EL (cell line): Measurements from ENCODE around the gene SPNS2.

Experiments used
- DNase-seq: peaks from one replicate; pipeline ENCODE4 v3.0.0-alpha.2; 2016

SPNS2 gene

GRCh38 chr17:4498461-4499397 is at the start of gene SPNS2:
Gene SPNS2 (plus strand): TSS chr17:4498881. CDS start chr17:4499048, 167 bp downstream.
- DNase-seq, result peak; percentile 44

GRCh38 chr17:4449736-4450135 is 48.9 kb upstream of the SPNS2 start:
- no peak for DNase-seq

GRCh38 chr17:4450710-4451316 is 47.9 kb upstream of the SPNS2 start:
- DNase-seq, result no peak

- DNase-seq, result no peak
Measured at GRCh38 chr17:4453812-4454591, 44.7 kb upstream of the SPNS2 start.

- DNase-seq, result no peak
Measured at GRCh38 chr17:4460661-4461060, 38.0 kb upstream of the SPNS2 start.

- DNase-seq, result no peak
Measured at GRCh38 chr17:4463818-4464476, 34.7 kb upstream of the SPNS2 start.

- DNase-seq, result no peak
Measured at GRCh38 chr17:4465786-4466185, 32.9 kb upstream of the SPNS2 start.

- no peak for DNase-seq
Measured at GRCh38 chr17:4467287-4467686, 31.4 kb upstream of the SPNS2 start.

- no peak for DNase-seq
Measured at GRCh38 chr17:4469552-4469951, 29.1 kb upstream of the SPNS2 start.

GRCh38 chr17:4472286-4472685 is 26.4 kb upstream of the SPNS2 start:
- no peak for DNase-seq

GRCh38 chr17:4474093-4474492 is 24.6 kb upstream of the SPNS2 start:
- DNase-seq, result no peak

- peak; percentile 8 for DNase-seq
Measured at GRCh38 chr17:4475001-4475400, 23.7 kb upstream of the SPNS2 start.

GRCh38 chr17:4475463-4475862 is 23.2 kb upstream of the SPNS2 start:
- DNase-seq, result no peak

- no peak for DNase-seq
Measured at GRCh38 chr17:4476017-4476416, 22.7 kb upstream of the SPNS2 start.

- no peak for DNase-seq
Measured at GRCh38 chr17:4476511-4477070, 22.1 kb upstream of the SPNS2 start.

- DNase-seq, result no peak
Measured at GRCh38 chr17:4477255-4477791, 21.4 kb upstream of the SPNS2 start.

GRCh38 chr17:4478318-4478830 is 20.3 kb upstream of the SPNS2 start:
- DNase-seq, result no peak

- no peak for DNase-seq
Measured at GRCh38 chr17:4479340-4479981, 19.2 kb upstream of the SPNS2 start.

- DNase-seq, result no peak
Measured at GRCh38 chr17:4479982-4480751, 18.5 kb upstream of the SPNS2 start.
